Fibroblast of skin of abdomen (primary cell): ENCODE measurements around the gene MPZL2.

Experiments used
- DNase-seq: peaks from one replicate; pipeline ENCODE4 v3.0.0-alpha.2; 2013

Gene MPZL2

GRCh38 chr11:118283037-118283636 lies 19.0 kb upstream of the MPZL2 start:
- no peak for DNase-seq

- no peak for DNase-seq
Measured at GRCh38 chr11:118282606-118283005, 18.5 kb upstream of the MPZL2 start.

GRCh38 chr11:118281284-118281683 lies 17.2 kb upstream of the MPZL2 start:
- no peak for DNase-seq

- peak; percentile 8 for DNase-seq
Measured at GRCh38 chr11:118277312-118277711, 13.2 kb upstream of the MPZL2 start.

- no peak for DNase-seq
Measured at GRCh38 chr11:118276422-118276821, 12.3 kb upstream of the MPZL2 start.

GRCh38 chr11:118275176-118275575 lies 11.1 kb upstream of the MPZL2 start:
- no peak for DNase-seq

- DNase-seq, result no peak
Measured at GRCh38 chr11:118274186-118274585, 10.1 kb upstream of the MPZL2 start.

GRCh38 chr11:118272001-118272400 lies 7.9 kb upstream of the MPZL2 start:
- no peak for DNase-seq

GRCh38 chr11:118267486-118267885 lies 3.4 kb upstream of the MPZL2 start:
- DNase-seq, result no peak

GRCh38 chr11:118265954-118266353 lies 1.9 kb upstream of the MPZL2 start:
- no peak for DNase-seq

GRCh38 chr11:118264569-118265465 lies 720 bp upstream of the MPZL2 start:
- DNase-seq, result no peak

- no peak for DNase-seq
Measured at GRCh38 chr11:118263112-118263511, 985 bp downstream of the MPZL2 start.

- DNase-seq, result no peak
Measured at GRCh38 chr11:118260353-118260752, 3.7 kb downstream of the MPZL2 start.

GRCh38 chr11:118259138-118259537 lies 5.0 kb downstream of the MPZL2 start:
- no peak for DNase-seq

GRCh38 chr11:118258410-118258809 lies 5.7 kb downstream of the MPZL2 start:
- no peak for DNase-seq

- no peak for DNase-seq
Measured at GRCh38 chr11:118252688-118253087, 11.4 kb downstream of the MPZL2 start.

- DNase-seq, result peak; percentile 70
Measured at GRCh38 chr11:118251858-118252652, 12.0 kb downstream of the MPZL2 start, which contains the start of gene MPZL3. MPZL3 (minus strand) TSS chr11:118252365; CDS start chr11:118252294, 71 bp downstream.

- DNase-seq, result no peak
Measured at GRCh38 chr11:118247041-118247440, 17.1 kb downstream of the MPZL2 start.

- no peak for DNase-seq
Measured at GRCh38 chr11:118245936-118246562, 18.0 kb downstream of the MPZL2 start.

GRCh38 chr11:118243993-118244762 lies 19.9 kb downstream of the MPZL2 start:
- no peak for DNase-seq

- DNase-seq, result no peak
Measured at GRCh38 chr11:118243161-118243560, 20.9 kb downstream of the MPZL2 start.

GRCh38 chr11:118241764-118242098 lies 22.4 kb downstream of the MPZL2 start:
- no peak for DNase-seq
